Cardiac fibroblast (primary cell): ENCODE results near the gene USP47.

Source experiments
- DNase-seq, 2 donors: peaks; one replicate each; pipeline versions ENCODE4 v3.0.0 to v3.0.0-alpha.2; 2010; ENCODE audit warnings: low read depth in 2 of 2
- H3K4me3 ChIP-seq, 2 donors: replicated peaks in 1 of 2; 1 replicate in 1 of 2; 2 replicates in 1 of 2; pipeline ENCODE4 v1.5.1; 2011; ENCODE audit warnings: low read depth in 2 of 2, low read length in 2 of 2, mild to moderate bottlenecking in 2 of 2, moderate library complexity in 1 of 2
- CTCF ChIP-seq: IDR thresholded peaks from one replicate; pipeline ENCODE4 v1.5.1; 2011; ENCODE audit warnings: low read depth, mild to moderate bottlenecking, low read length, inconsistent platforms

The USP47 gene

GRCh38 chr11:11948242-11948947, 106.6 kb downstream of the USP47 start:
- TF ChIP-seq CTCF = no peak
- no peak overlapping the region for H3K4me3 ChIP-seq
- DNase-seq = no peak

- no peak for TF ChIP-seq CTCF
- H3K4me3 ChIP-seq = no peak overlapping the region
- DNase-seq = no peak
Observed at GRCh38 chr11:11949482-11949881, 107.7 kb downstream of the USP47 start.

GRCh38 chr11:11952036-11952435, 110.3 kb downstream of the USP47 start:
- no peak for DNase-seq
- H3K4me3 ChIP-seq = no peak overlapping the region
- no peak for TF ChIP-seq CTCF

GRCh38 chr11:11956006-11956405, 114.2 kb downstream of the USP47 start:
- H3K4me3 ChIP-seq = no peak overlapping the region
- TF ChIP-seq CTCF = no peak
- no peak for DNase-seq

- TF ChIP-seq CTCF = no peak
- H3K4me3 ChIP-seq = no peak overlapping the region
- no peak for DNase-seq
Observed at GRCh38 chr11:11958403-11959231, 116.8 kb downstream of the USP47 start.

- TF ChIP-seq CTCF = no peak
- H3K4me3 ChIP-seq = no peak overlapping the region
- no peak for DNase-seq
Observed at GRCh38 chr11:11959601-11960000, 117.8 kb downstream of the USP47 start.
